NCI-H82 treated with DMSO at 0.1 percent for 48 hours (cell line): ENCODE data around the gene HOXC4.
"Not testable (repeated sequence)": the region's sequence is repeated elsewhere in the genome, so short reads cannot be mapped to it uniquely, and the experiment has no call there.

Source experiments
- DNase-seq: peaks from one replicate; lab custom pipeline; 2025; ENCODE audit not compliant: unreplicated experiment; lab: John Stamatoyannopoulos, UW

The HOXC4 gene

DNA sequence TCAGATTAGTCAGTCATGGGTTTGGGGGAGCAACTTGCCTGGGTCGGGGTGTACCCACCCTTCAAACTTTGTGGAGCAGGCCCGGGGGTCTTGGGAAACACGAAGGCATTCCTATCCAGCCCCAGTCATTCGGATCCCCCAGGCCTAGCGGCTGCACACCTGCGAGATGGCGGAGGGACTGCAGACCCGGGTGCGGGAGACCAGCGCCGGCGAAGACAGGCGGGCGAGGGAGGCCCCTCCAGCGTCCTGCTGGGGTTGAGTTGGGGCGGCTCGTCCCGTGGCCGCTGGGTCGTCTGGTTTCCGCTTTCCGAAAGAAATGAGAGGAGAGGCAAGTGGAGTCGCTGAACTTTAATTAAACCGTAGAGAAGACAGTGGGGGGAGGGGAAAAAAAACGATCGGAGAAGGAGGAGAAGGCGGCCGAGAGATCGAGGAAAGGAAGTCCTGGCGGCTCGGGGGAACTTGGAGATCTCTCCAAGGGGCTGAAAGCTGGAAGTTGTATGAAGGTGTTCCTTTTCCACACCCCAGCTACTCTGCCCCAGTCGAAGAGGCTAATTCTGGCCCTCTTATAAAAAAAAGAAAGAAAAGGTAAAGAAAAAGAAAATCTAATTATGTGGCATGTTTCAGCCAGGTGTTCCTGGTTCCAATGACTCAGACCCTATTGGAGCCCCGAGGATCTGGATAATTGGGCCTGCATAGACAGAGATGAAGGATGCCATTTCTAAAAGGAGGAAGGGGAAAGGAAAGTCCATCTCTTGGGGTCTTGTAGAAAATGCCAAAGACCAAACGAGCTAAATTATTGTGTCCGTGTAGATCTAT, 28.2 kb downstream of the HOXC4 start:
- not testable (repeated sequence) for DNase-seq

DNA sequence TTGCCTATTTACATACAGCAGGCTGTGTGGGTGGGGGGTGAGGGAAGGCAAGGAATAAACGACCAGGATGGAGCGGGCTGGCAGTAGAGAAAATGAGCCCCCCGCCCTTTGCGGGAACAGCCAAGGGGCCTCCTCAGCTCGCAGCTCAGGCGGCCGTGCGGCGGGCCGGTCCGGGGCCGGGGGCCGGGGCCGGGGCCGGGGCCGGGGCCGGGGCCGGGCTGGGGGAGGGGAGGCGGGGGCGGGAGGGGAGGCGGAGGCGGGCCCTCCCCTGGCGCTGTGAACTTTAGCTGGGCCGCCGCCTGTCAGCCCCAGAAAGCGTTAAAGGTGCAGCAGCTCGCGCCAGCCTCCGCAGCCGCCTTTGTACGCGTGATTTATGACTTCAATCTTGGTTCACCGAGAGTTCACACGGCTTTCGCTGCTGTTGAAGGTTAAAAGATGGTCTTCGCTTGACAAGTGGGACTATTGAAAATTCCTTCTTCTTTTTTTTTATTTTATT, 28.8 kb downstream of the HOXC4 start:
- no peak for DNase-seq

DNA sequence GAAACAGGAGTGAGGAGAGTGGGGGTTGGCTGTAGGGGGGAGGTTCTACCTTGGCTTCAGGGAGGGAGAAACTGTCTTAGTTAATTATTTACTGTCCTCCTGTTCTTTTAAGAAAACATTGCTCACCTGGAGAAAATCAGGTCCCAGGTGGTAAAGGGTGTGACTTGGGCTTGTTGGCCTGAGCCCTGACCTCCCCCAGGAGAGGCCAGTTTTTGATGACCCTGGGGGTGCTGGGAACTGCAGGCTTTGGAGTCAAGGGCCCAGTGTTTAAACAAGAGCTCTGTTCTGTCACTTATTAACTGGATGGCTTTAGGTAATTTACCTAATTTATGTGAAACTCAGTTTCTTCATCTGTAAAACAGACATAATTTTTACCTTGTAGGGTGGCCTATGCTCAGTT, 34.4 kb downstream of the HOXC4 start:
- DNase-seq, result not testable (repeated sequence)

DNA sequence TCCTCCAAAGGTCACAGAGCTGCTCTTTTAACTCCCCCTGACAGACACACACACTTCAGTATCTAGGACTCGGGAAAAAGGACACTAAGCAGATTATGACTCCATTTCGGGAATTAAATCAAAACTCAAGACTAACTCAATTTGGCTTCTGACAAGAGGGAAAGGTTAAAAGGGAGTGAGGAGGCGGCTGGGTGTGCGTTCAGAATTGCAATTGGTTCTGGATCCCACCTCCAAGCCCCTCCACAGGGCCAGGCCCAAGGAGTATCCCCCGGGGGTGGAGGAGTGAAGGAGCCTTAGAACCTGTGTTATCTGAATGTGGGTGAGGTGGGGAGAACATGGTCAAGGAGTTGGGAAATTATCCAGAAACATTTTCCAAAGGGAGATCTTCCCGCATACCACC, 35.8 kb downstream of the HOXC4 start:
- DNase-seq, result not testable (repeated sequence)

DNA sequence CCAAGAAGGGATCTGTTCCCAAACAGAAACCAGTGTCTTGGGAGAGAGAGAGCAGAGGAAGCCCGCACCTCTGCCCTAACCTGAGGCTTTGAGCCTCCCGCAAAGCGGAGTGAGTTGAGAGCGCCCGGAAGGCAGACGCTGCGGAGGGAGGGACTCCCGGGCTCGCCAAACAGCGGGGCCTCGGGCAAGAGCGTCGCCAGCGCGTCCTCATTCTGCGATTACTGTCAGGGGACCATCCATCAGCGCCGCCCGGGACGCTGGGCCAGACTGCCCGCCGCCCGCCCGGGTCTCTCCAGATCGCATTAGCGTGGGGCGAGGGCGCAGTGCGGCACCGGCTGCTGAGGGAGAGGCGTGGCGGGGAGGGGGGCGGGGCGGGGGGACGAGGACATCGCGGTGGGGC, 36.7 kb downstream of the HOXC4 start:
- not testable (repeated sequence) for DNase-seq

DNA sequence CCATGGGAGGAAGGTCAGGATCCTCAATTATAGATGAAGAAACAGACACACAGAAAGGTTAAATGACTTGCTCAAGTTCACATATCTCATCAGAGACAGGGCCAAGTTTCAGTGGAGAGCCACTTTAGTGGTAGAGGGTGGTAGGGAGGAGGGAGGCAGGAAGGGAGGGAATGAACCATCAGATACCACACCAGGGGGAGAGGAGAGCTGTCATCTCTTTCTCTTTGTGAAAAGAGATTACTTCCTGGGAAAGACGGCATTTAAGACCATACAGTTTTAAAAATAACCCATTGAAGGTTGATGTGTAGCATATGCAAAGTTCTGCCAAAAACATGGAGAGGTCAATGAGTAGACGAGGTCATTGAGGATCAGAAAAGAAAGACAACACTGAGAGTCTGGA, 39.3 kb downstream of the HOXC4 start:
- not testable (repeated sequence) for DNase-seq

DNA sequence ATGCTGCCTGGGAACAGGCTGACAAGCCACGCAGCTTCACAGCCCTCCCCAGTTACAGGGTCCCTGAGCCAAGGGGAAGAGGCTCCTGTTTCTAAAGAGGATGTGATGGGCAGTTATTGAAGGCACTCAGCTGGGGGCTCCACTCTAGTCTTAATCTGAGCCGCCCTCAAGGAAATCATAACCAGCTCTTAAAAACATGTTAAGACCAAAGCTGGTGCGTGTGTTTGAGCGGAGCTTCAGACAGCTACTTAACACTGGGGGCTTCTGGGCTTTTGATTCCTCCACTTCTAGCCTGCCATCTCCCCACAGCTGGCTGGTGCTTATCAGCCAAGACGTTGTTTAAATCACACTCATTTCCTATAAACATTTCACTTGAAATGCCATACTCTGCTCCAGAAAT, 42.3 kb downstream of the HOXC4 start:
- DNase-seq, result not testable (repeated sequence)

DNA sequence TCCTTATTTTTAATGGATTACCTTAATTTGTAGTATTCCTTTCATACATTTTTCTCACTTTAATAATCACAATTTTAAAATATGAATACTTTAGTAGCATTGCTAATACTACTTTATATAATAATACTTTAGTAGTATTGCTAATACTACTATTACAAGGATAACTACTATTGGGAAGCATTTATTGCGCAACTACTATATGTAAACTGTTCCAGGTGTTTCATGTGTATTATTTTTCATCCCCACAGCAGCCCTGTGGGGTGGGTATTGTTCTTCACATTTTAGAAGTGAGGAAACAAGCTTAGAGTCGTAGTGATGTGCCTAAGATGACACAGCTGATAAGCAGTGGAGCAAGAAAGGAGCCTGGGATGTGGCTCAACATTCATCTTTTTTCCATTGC, 45.0 kb downstream of the HOXC4 start:
- not testable (repeated sequence) for DNase-seq

DNA sequence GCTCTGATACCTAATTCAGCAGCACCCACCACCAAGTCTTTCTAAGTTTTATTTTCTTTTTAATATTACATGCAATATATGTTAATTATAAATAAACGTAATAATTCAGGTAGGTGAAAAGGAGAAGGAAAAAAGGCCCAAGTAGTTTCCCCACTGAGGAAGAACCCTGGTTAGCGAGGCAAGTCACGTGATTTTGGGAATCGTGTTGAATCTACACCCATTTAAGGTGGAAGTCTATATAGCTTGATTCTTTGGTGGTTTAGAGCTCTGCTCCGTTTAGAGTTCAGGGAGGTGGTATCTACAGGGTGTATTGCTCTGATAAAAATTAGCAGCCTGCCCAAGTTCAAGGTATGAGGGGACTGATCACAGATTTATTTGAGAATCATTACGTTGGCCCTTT, 47.0 kb downstream of the HOXC4 start:
- DNase-seq, result not testable (repeated sequence)

DNA sequence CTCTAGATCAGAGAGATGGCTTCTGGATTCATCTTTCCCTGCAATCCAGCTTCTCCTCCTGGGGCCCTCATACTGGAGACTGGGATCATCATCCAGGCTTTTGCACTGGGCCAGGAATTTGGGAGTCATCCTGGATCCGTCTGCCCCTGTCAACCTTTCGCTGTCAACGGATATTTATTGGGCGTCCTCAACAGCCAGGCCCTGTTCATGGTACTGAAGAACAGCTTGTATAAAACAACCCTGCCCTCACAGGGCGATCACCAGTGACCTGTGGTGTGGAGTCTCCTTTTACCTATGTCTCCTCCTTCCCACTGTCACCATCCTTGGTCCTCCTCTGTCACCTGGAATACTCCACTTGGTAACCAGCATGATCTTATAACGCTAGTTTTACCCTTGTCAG, 48.6 kb downstream of the HOXC4 start:
- not testable (repeated sequence) for DNase-seq

DNA sequence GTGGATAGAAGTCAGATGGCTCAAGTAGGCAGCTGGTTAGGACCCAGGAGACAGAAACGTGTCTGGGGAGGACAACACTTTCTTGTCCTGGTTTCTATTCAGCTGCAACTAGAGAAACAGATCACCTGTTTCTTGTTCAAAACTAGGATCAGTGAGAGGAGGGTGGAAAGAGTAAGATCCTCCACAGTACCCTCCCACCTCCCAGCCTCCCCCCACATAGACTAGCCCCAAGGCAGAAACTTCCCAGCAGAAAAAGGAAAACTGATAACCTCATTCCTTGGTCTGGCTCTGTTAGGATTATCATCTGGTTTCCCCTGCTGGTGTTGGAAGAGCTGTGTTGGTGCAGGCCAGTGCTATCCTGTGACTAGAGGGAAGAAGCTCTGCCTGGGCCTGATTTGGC, 50.2 kb downstream of the HOXC4 start:
- not testable (repeated sequence) for DNase-seq
